Measurements from ENCODE around the gene DUSP23. TPM values are rescaled to one million over a fixed set of nuclear protein-coding genes. Genes with fewer than 3 reads are reported as not detected.

Gene DUSP23
- polyA plus RNA-seq, 1 donor from 2014 or later: 5.4 TPM

- Histone ChIP-seq H2AFZ (ENCODE audit: low read depth, low read length) (no peak overlapping the region), H3K9ac (ENCODE audit: low read length) (no peak overlapping the region), H3F3A (ENCODE audit: insufficient read depth, low read length, poor library complexity, severe bottlenecking) (no peaks in the 10 kb centered on the region), H3K79me2 (replicated peaks; ENCODE audit: insufficient read depth, low read length) (no peaks in the 10 kb centered on the region), H3K36me3 (ENCODE audit: insufficient read depth, low read length) (no peaks in the 10 kb centered on the region), H3K27me3 (ENCODE audit: insufficient read depth, low read depth, low read length) (peaks cover 74% of the 10 kb centered on the region), H3K4me2 (ENCODE audit: low read length) (no peak overlapping the region), H3K4me3 (ENCODE audit: low read length) (no peak overlapping the region), H4K20me1 (ENCODE audit: insufficient read depth) (no peaks in the 10 kb centered on the region), H3K27ac (ENCODE audit: low read length) (no peak overlapping the region), H3K9me3 (ENCODE audit: low read length) (no peaks in the 10 kb centered on the region), H3K9me2 (ENCODE audit: insufficient read depth, low read length) (no peaks in the 10 kb centered on the region)
- TF ChIP-seq MXI1 (conservative IDR thresholded peaks at IDR 0.05; ENCODE audit: poor library complexity, severe bottlenecking): no peak
- no peak for TF ChIP-seq SMC3 (conservative IDR thresholded peaks at IDR 0.05; ENCODE audit: poor library complexity)
- TF ChIP-seq, protein P1, sequence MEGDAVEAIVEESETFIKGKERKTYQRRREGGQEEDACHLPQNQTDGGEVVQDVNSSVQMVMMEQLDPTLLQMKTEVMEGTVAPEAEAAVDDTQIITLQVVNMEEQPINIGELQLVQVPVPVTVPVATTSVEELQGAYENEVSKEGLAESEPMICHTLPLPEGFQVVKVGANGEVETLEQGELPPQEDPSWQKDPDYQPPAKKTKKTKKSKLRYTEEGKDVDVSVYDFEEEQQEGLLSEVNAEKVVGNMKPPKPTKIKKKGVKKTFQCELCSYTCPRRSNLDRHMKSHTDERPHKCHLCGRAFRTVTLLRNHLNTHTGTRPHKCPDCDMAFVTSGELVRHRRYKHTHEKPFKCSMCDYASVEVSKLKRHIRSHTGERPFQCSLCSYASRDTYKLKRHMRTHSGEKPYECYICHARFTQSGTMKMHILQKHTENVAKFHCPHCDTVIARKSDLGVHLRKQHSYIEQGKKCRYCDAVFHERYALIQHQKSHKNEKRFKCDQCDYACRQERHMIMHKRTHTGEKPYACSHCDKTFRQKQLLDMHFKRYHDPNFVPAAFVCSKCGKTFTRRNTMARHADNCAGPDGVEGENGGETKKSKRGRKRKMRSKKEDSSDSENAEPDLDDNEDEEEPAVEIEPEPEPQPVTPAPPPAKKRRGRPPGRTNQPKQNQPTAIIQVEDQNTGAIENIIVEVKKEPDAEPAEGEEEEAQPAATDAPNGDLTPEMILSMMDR (IDR thresholded peaks at IDR 0.05; ENCODE audit: poor library complexity, severe bottlenecking): no peak
- TF ChIP-seq EP300 (conservative IDR thresholded peaks at IDR 0.05; ENCODE audit: poor library complexity, severe bottlenecking): no peak
- no peak for TF ChIP-seq POLR2AphosphoS5 (IDR thresholded peaks at IDR 0.05)
- TF ChIP-seq EZH2 (IDR thresholded peaks at IDR 0.05; ENCODE audit: borderline replicate concordance, insufficient read depth, low read length, poor library complexity, severe bottlenecking): no peak
- TF ChIP-seq RAD21 (conservative IDR thresholded peaks at IDR 0.05): no peak
- TF ChIP-seq, protein P2, sequence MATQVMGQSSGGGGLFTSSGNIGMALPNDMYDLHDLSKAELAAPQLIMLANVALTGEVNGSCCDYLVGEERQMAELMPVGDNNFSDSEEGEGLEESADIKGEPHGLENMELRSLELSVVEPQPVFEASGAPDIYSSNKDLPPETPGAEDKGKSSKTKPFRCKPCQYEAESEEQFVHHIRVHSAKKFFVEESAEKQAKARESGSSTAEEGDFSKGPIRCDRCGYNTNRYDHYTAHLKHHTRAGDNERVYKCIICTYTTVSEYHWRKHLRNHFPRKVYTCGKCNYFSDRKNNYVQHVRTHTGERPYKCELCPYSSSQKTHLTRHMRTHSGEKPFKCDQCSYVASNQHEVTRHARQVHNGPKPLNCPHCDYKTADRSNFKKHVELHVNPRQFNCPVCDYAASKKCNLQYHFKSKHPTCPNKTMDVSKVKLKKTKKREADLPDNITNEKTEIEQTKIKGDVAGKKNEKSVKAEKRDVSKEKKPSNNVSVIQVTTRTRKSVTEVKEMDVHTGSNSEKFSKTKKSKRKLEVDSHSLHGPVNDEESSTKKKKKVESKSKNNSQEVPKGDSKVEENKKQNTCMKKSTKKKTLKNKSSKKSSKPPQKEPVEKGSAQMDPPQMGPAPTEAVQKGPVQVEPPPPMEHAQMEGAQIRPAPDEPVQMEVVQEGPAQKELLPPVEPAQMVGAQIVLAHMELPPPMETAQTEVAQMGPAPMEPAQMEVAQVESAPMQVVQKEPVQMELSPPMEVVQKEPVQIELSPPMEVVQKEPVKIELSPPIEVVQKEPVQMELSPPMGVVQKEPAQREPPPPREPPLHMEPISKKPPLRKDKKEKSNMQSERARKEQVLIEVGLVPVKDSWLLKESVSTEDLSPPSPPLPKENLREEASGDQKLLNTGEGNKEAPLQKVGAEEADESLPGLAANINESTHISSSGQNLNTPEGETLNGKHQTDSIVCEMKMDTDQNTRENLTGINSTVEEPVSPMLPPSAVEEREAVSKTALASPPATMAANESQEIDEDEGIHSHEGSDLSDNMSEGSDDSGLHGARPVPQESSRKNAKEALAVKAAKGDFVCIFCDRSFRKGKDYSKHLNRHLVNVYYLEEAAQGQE (IDR thresholded peaks at IDR 0.05; ENCODE audit: borderline replicate concordance): no peak
- no peak for TF ChIP-seq TAF1 (IDR thresholded peaks at IDR 0.05; ENCODE audit: low read depth)
Observed at GRCh38 chr1:159827549-159827948, 46.8 kb downstream of the DUSP23 start.

- H3K9me2 ChIP-seq (ENCODE audit: insufficient read depth, low read length): no peaks in the 10 kb centered on the region
- H3K27me3 ChIP-seq (ENCODE audit: insufficient read depth, low read depth, low read length): peaks cover 74% of the 10 kb centered on the region
- no peaks in the 10 kb centered on the region for H3K9me3 ChIP-seq (ENCODE audit: low read length)
- no peak overlapping the region for H3K4me2 ChIP-seq (ENCODE audit: low read length)
- no peak overlapping the region for H3K9ac ChIP-seq (ENCODE audit: low read length)
- no peaks in the 10 kb centered on the region for H3F3A ChIP-seq (ENCODE audit: insufficient read depth, low read length, poor library complexity, severe bottlenecking)
- no peak overlapping the region for H3K4me3 ChIP-seq (ENCODE audit: low read length)
- no peaks in the 10 kb centered on the region for H3K36me3 ChIP-seq (ENCODE audit: insufficient read depth, low read length)
- no peak for TF ChIP-seq POLR2AphosphoS5 (IDR thresholded peaks at IDR 0.05)
- TF ChIP-seq MXI1 (conservative IDR thresholded peaks at IDR 0.05; ENCODE audit: poor library complexity, severe bottlenecking): no peak
- no peak for TF ChIP-seq EP300 (conservative IDR thresholded peaks at IDR 0.05; ENCODE audit: poor library complexity, severe bottlenecking)
- TF ChIP-seq, protein P1 (IDR thresholded peaks at IDR 0.05; ENCODE audit: poor library complexity, severe bottlenecking): no peak
- TF ChIP-seq TAF1 (IDR thresholded peaks at IDR 0.05; ENCODE audit: low read depth): no peak
- TF ChIP-seq, protein P2 (IDR thresholded peaks at IDR 0.05; ENCODE audit: borderline replicate concordance): no peak
- H2AFZ ChIP-seq (ENCODE audit: low read depth, low read length): no peak overlapping the region
- H3K27ac ChIP-seq (ENCODE audit: low read length): no peak overlapping the region
- H3K79me2 ChIP-seq (replicated peaks; ENCODE audit: insufficient read depth, low read length): no peaks in the 10 kb centered on the region
- H4K20me1 ChIP-seq (ENCODE audit: insufficient read depth): no peaks in the 10 kb centered on the region
Observed at GRCh38 chr1:159828176-159828575, 47.4 kb downstream of the DUSP23 start.

Measured in neural cell (in vitro differentiated cells).